KOPT-K1 (cell line): ENCODE data around the gene BRAT1.
"Not testable (repeated sequence)": the region's sequence is repeated elsewhere in the genome, so short reads cannot be mapped to it uniquely, and the experiment has no call there.

Source experiments
- H3K27ac ChIP-seq: fragments of 200-600 bp; sonication (generic); 2 replicates; pipeline ENCODE4 v1.5.1; 2016; ENCODE audit warnings: antibody characterized with exemption, mild to moderate bottlenecking, low read depth, low read length; ENCODE audit not compliant: poor library complexity, severe bottlenecking
- H3K36me3 ChIP-seq: fragments of 200-600 bp; sonication (generic); 2 replicates; pipeline ENCODE4 v1.5.1; 2017; ENCODE audit warnings: antibody characterized with exemption, mild to moderate bottlenecking, low read length, moderate library complexity; ENCODE audit not compliant: insufficient read depth
- H3K9me3 ChIP-seq: fragments of 200-600 bp; sonication (generic); 2 replicates; pipeline ENCODE4 v1.5.1; 2017; ENCODE audit warnings: antibody characterized with exemption, low read length, mild to moderate bottlenecking; ENCODE audit not compliant: insufficient read depth, poor library complexity, severe bottlenecking

The BRAT1 gene

GRCh38 chr7:2540133-2540532, 15.2 kb downstream of the BRAT1 start:
- no peaks in the 10 kb centered on the region for H3K9me3 ChIP-seq
- H3K36me3 ChIP-seq, result peaks cover 75% of the 10 kb centered on the region
- no peak overlapping the region for H3K27ac ChIP-seq

- no peak overlapping the region for H3K27ac ChIP-seq
- H3K36me3 ChIP-seq, result peaks cover 67% of the 10 kb centered on the region
- no peaks in the 10 kb centered on the region for H3K9me3 ChIP-seq
Measured at GRCh38 chr7:2539031-2539911, 16.1 kb downstream of the BRAT1 start.

DNA sequence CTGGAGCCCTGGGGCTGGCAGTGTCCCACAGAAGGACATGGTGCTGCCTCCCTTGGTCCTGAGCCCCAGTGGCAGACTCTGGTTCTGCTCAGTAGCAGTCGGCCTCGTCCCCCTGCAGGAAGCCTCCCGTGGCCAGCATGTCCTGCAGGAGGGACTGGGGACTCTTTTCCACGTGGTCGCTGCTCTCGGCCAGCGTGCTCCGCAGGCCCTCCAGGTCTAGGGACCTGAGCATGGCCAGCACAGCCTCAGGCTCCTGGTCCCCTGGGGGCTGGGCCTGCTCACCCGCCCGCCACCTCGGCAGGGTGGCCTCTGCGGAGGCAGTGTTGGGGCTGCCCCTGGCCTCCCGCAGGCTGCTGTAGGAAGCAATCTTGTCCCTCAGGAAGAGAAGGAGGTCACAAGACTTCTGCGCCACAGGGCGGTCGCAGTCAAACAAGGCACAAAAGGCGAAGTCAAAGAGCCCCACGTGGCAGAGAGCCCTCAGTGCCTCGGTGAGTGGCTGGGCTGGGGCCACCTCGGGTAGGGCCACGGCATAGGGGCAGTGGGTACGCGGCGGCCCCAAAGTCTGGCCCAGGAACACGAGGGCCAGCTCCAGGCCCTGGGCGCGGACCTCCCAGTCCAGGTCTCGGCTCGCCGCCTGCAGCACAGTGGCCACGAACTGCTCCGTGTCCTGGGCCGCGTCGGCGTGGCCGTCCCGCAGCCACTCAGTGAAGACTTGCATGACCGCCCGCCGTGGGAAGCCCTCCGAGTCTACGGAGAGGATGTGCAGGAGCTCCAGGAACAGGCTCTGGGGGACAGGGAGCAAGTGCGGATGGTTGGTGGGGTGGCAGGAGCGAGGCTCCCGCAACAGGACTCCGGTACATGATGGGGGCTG, 17.1 kb downstream of the BRAT1 start:
- H3K27ac ChIP-seq, result no peak overlapping the region
- H3K9me3 ChIP-seq, result no peaks in the 10 kb centered on the region
- H3K36me3 ChIP-seq, result peaks cover 56% of the 10 kb centered on the region

- H3K36me3 ChIP-seq, result peaks cover 34% of the 10 kb centered on the region
- not testable (repeated sequence) for H3K27ac ChIP-seq, H3K9me3 ChIP-seq
Measured at GRCh38 chr7:2535872-2536627, 19.3 kb downstream of the BRAT1 start.

GRCh38 chr7:2534214-2534613, 21.1 kb downstream of the BRAT1 start:
- H3K9me3 ChIP-seq, H3K27ac ChIP-seq: not testable (repeated sequence)

GRCh38 chr7:2533566-2533965, 21.8 kb downstream of the BRAT1 start:
- H3K36me3 ChIP-seq, result peaks cover 11% of the 10 kb centered on the region
- not testable (repeated sequence) for H3K9me3 ChIP-seq, H3K27ac ChIP-seq

More at GRCh38 chr7:2534214-2534613, 21.1 kb downstream of the BRAT1 start:
- peaks cover 18% of the 10 kb centered on the region for H3K36me3 ChIP-seq

DNA sequence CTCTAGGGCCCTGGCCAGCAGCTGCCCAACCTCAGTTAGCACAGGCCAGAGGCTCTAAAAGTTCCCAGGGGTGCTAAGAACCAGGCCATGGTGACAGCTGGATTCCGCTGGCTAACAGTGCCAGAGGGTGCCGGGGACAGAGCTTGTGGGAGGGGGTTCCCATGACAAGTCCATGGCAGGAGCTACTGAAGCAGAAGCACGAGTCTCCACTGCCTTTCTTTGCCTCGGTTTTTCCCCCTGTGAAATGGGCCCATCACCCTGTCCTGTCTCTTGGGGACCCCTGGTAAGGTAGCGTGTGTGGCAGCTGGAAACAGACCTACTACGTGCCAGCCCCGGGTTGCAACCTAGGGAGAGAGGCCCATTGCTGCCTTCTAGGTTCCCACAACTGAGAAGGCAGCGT, 22.5 kb downstream of the BRAT1 start:
- not testable (repeated sequence) for H3K9me3 ChIP-seq, H3K36me3 ChIP-seq, H3K27ac ChIP-seq

DNA sequence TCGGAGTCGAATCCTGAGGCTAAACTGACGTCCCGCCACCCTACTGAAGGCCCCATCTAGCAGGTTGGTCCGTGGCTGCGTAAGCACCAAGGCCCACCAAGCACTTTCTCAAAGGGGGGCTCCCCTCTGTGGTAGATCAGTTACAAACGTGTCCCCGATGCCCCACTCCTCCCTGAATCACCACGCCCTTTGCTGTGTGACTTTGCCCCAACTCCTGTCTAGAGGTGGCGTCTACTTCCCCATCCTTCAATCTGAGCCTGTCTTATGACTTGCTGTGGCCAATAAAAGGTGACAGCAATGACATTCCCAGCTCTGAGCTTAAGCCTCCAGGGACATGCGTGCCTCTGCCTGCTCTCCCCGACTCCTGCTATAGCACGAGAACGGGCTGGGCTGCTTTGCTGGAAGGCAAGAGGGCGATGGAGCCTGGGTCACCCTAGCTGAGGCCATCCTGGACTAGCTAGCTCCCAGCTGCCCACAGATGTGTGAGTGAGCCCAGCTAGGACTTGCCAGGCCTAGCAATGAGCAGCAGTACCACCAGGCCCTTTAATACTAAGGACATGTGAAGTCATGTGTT, 23.0 kb downstream of the BRAT1 start:
- H3K9me3 ChIP-seq, H3K36me3 ChIP-seq, H3K27ac ChIP-seq: not testable (repeated sequence)

DNA sequence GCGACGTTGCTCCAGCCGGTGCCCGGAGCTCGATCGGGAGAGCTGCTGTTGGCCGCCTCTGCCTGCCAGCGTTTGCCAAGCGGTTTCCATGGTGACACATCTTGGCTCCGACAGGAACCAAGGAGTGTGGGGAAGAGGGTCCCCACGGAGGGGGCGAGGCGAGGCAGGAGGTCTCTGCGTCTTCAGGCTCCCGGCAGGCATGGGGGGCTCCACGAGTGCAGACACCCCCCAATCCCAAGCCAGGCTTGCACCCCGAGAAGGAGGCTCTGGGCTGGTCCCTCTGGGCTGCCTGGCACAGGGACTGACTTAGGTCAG, 23.6 kb downstream of the BRAT1 start:
- not testable (repeated sequence) for H3K27ac ChIP-seq, H3K36me3 ChIP-seq, H3K9me3 ChIP-seq

GRCh38 chr7:2530994-2531795, 24.1 kb downstream of the BRAT1 start:
- H3K36me3 ChIP-seq, H3K9me3 ChIP-seq: not testable (repeated sequence)
- peak overlapping the region; percentile 81 for H3K27ac ChIP-seq

- H3K9me3 ChIP-seq, result no peaks in the 10 kb centered on the region
- H3K27ac ChIP-seq, result peak overlapping the region; percentile 81
- H3K36me3 ChIP-seq, result no peaks in the 10 kb centered on the region
Measured at GRCh38 chr7:2530071-2530987, 25.0 kb downstream of the BRAT1 start.

GRCh38 chr7:2529161-2530070, 25.9 kb downstream of the BRAT1 start:
- Histone ChIP-seq H3K27ac (peak overlapping the region; percentile 81), H3K36me3 (no peaks in the 10 kb centered on the region), H3K9me3 (no peaks in the 10 kb centered on the region)
